NCI-H2107 treated with DMSO at 0.1 percent for 48 hours (cell line): ENCODE data around the gene PABPC1L.

Experiments
- DNase-seq: peaks from one replicate; lab custom pipeline; 2025; ENCODE audit not compliant: unreplicated experiment; lab: John Stamatoyannopoulos, UW

PABPC1L gene

GRCh38 chr20:44942264-44942973 lies 32.6 kb downstream of the PABPC1L start:
- no peak for DNase-seq

DNA sequence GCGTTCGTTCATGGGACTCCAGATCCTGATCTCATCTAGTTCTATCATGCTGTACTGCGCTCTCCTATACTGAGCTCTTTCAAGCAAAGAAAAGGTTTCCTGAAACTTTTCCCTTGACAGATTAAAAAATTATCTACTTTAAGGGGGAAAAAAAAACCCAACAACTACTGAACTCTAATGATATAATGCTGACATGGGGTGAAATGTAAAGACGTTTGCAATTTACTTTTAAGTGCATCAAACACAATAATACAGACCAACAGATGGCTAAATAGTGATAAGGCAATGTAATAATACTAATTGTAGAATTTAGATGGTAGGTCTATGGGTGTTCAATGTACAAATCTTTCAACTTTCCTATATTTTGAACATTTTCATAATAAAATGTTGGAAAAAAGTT lies 34.0 kb downstream of the PABPC1L start:
- DNase-seq, result no peak

DNA sequence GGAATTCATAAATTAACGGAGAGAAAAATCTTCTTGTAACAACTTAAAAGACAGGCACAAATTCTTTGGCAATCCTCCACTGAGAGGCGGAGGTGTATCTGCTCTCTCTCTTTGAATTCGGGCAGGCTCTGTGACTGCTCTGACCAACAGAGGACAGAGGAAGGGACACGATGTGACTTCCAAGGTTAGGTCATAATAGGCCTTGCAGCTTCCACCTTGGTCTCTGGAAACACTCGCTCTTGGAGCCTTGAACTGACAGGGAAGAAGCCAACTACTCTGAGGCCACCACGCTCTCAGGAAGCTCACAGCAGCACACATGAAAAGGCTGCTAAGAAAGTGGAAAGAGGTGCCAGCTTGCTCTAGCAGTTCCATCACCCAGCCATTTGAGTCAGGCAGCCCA lies 35.4 kb downstream of the PABPC1L start:
- no peak for DNase-seq

- no peak for DNase-seq
Measured at GRCh38 chr20:44946271-44946852, 36.5 kb downstream of the PABPC1L start.

- no peak for DNase-seq
Measured at GRCh38 chr20:44948107-44948506, 38.2 kb downstream of the PABPC1L start.

- DNase-seq, result no peak
Measured at GRCh38 chr20:44948513-44948912, 38.7 kb downstream of the PABPC1L start.

- DNase-seq, result no peak
Measured at GRCh38 chr20:44950368-44950767, 40.5 kb downstream of the PABPC1L start.

- no peak for DNase-seq
Measured at GRCh38 chr20:44952731-44953130, 42.9 kb downstream of the PABPC1L start.

- no peak for DNase-seq
Measured at GRCh38 chr20:44954211-44954610, 44.4 kb downstream of the PABPC1L start.

GRCh38 chr20:44955270-44955669 lies 45.4 kb downstream of the PABPC1L start:
- no peak for DNase-seq

DNA sequence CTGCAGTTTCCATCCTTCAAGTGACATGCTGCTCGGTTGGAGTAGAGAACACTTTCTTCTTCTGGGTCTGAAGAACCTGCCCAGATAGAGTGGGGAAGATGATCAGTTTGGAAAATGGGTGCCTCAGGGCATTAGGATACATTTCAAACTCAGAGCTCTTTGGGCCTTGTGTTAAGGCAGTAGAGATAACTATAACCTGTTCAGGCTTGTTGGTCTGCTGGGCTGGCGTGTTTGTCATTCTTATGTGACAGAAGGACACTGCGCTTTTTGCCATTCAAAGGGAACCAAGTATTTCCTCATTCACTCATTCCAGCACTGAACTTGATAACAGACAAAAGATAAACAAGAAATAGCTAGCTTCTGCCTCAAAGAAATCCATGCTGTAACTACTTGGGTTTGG lies 46.5 kb downstream of the PABPC1L start:
- no peak for DNase-seq

GRCh38 chr20:44958276-44958675 lies 48.4 kb downstream of the PABPC1L start:
- DNase-seq, result no peak

DNA sequence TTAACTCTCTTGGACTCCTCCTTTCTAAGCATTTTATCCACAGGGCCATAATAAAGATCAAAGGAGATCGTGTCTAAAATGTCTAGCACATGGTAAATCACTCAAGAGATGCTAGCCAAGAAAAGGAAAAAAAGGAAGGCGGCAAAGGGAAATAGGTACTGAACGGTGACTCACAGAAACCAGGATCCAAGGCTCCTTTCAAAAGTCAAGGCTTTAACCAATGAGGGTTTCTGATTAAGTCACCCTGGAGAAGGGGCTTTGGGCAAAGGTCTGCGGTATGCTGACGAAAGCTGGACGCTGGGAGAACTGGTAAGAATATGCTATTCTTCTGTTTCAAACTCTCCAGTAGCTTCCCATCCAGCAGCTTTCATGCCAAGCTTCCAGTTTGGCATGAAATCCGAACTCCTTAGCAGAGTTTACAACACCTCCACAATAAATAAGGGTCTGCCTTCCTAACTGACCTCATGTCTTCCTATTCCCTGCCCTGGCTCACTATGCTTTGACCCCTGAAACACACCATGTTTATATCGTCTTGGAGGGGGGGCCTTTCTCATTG lies 49.3 kb downstream of the PABPC1L start:
- no peak for DNase-seq

GRCh38 chr20:44959638-44960102 lies 49.8 kb downstream of the PABPC1L start:
- DNase-seq, result no peak

- DNase-seq, result peak; percentile 69
Measured at GRCh38 chr20:44960103-44960852, 50.4 kb downstream of the PABPC1L start, which contains the start of gene TOMM34. TSS of gene TOMM34 (minus strand) at chr20:44960397. CDS start at chr20:44960333, 64 bp downstream.

GRCh38 chr20:44961011-44961869 lies 51.4 kb downstream of the PABPC1L start:
- no peak for DNase-seq

DNA sequence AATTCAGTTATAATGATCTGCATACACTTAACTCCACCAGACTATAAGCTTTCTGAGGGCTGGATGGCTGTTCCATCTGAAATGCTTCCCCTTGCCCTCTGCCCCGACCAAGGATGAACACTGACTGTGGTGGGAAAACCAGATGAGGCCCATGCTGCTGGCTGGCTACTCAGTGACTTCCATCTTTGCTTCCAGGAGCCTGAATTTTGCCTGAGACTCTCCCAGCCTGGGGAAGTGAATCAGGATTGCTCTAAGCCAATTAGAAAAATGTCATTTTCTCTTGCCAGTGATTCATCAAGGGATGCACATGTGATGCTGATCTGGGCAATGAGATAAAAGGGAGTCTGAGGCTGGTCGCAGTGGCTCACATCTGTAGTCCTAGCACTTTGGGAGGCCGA lies 52.0 kb downstream of the PABPC1L start:
- no peak for DNase-seq

- DNase-seq, result no peak
Measured at GRCh38 chr20:44962483-44962882, 52.6 kb downstream of the PABPC1L start.

DNA sequence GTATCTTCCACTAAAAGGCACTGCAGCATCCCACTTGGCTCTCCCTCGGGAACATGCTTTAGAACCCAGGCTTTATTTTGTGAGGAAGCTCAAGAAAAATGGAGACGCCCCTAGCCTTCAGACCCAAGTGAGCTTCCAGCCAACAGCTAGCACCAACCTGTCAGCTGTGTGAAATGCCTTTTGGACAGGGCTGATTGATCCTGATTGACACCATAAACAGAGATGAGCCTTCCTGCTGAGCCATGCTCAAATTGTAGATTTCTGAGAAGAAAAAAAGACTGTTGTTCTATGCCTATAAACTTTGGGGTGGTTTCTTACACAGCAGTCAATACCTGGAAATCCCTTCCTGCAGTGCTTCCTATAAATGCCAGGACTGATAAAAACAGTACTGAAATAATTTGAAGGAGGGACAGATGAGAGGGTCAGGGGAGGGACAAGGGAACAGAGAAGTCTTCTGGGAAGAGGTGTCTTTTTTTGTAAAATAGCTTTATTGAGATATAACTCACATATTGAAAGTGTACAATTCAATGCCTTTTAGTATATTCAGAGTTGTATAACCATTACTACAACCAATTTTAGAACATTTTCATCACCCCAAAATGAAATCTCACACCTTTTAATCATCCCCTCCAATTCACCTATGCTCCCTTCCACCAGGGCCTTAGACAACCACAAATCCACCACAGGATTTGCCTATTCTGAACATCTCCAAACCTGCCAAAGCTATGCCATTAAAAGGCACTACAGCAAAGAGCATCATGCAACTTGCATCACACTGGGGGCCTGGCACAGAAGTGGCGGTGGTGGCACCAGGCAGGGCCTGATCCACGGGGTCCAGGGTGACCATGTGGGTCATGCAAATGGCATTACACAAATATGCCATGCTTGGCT lies 53.7 kb downstream of the PABPC1L start:
- DNase-seq, result no peak

GRCh38 chr20:44965651-44966029 lies 55.8 kb downstream of the PABPC1L start:
- DNase-seq, result no peak
